CD1c-positive myeloid dendritic cell (primary cell): Measurements from ENCODE around the gene CLDND1.

Experiments
- DNase-seq: peaks from one replicate; pipeline ENCODE4 v3.0.0-alpha.2; 2016; ENCODE audit errors: extremely low spot score

Gene CLDND1

GRCh38 chr3:98551754-98552153, 29.1 kb upstream of the CLDND1 start:
- DNase-seq = no peak

GRCh38 chr3:98551236-98551635, 28.5 kb upstream of the CLDND1 start:
- DNase-seq = no peak

GRCh38 chr3:98550833-98551232, 28.1 kb upstream of the CLDND1 start:
- DNase-seq = no peak

- no peak for DNase-seq
Observed at GRCh38 chr3:98548544-98548943, 25.8 kb upstream of the CLDND1 start.

- no peak for DNase-seq
Observed at GRCh38 chr3:98545940-98546339, 23.2 kb upstream of the CLDND1 start.

GRCh38 chr3:98542623-98543022, 19.9 kb upstream of the CLDND1 start:
- DNase-seq = no peak

- DNase-seq = no peak
Observed at GRCh38 chr3:98541695-98542094, 19.0 kb upstream of the CLDND1 start.

- peak; percentile 39 for DNase-seq
Observed at GRCh38 chr3:98540346-98540745, 17.6 kb upstream of the CLDND1 start.

GRCh38 chr3:98536456-98537017, 13.8 kb upstream of the CLDND1 start:
- no peak for DNase-seq

GRCh38 chr3:98534734-98535133, 12.0 kb upstream of the CLDND1 start:
- DNase-seq = no peak

- no peak for DNase-seq
Observed at GRCh38 chr3:98534168-98534567, 11.5 kb upstream of the CLDND1 start.

GRCh38 chr3:98532709-98533571, 10.2 kb upstream of the CLDND1 start:
- no peak for DNase-seq

GRCh38 chr3:98532275-98532637, 9.6 kb upstream of the CLDND1 start:
- DNase-seq = no peak

- DNase-seq = no peak
Observed at GRCh38 chr3:98531622-98532274, 9.0 kb upstream of the CLDND1 start, which contains the start of gene GPR15. TSS of gene GPR15 (plus strand) at chr3:98531978. CDS start at chr3:98532034, 56 bp downstream.

GRCh38 chr3:98530676-98531075, 8.0 kb upstream of the CLDND1 start:
- no peak for DNase-seq

GRCh38 chr3:98529856-98530459, 7.3 kb upstream of the CLDND1 start:
- DNase-seq = no peak

GRCh38 chr3:98528474-98529346, 6.0 kb upstream of the CLDND1 start:
- no peak for DNase-seq

- no peak for DNase-seq
Observed at GRCh38 chr3:98525494-98525893, 2.8 kb upstream of the CLDND1 start.

- peak; percentile 56 for DNase-seq
Observed at GRCh38 chr3:98521897-98522543, 682 bp downstream of the CLDND1 start.

GRCh38 chr3:98519351-98519750, 3.4 kb downstream of the CLDND1 start:
- DNase-seq = no peak

GRCh38 chr3:98518816-98519215, 3.9 kb downstream of the CLDND1 start:
- no peak for DNase-seq
